Mucosa of stomach (tissue), 1 donor: Measurements from ENCODE around the gene COL7A1.

Experiments used
- H3K27me3 ChIP-seq: one replicate; pipeline ENCODE4 v1.7.0; 2013; ENCODE audit warnings: mild to moderate bottlenecking, low read length; ENCODE audit not compliant: control insufficient read depth, insufficient read depth
- H3K36me3 ChIP-seq: one replicate; pipeline ENCODE4 v1.7.0; 2013; ENCODE audit warnings: low read length; ENCODE audit not compliant: control insufficient read depth, insufficient read depth
- H3K4me1 ChIP-seq: one replicate; pipeline ENCODE4 v1.7.0; 2013; ENCODE audit warnings: mild to moderate bottlenecking, low read length; ENCODE audit not compliant: control insufficient read depth, insufficient read depth
- H3K4me3 ChIP-seq: one replicate; pipeline ENCODE4 v1.7.0; 2013; ENCODE audit warnings: low read length
- H3K9ac ChIP-seq: one replicate; pipeline ENCODE4 v1.7.0; 2013; ENCODE audit warnings: mild to moderate bottlenecking, low read length, moderate library complexity
- H3K9me3 ChIP-seq: one replicate; pipeline ENCODE4 v1.7.0; 2013; ENCODE audit warnings: mild to moderate bottlenecking, low read length, moderate library complexity; ENCODE audit not compliant: control insufficient read depth
- donor health status: Pancreatic carcinoma.

The COL7A1 gene

GRCh38 chr3:48581621-48582481, 13.3 kb downstream of the COL7A1 start:
- no peaks in the 10 kb centered on the region for H3K4me1 ChIP-seq
- no peaks in the 10 kb centered on the region for H3K27me3 ChIP-seq
- no peaks in the 10 kb centered on the region for H3K9me3 ChIP-seq
- H3K9ac ChIP-seq: no peak overlapping the region
- no peaks in the 10 kb centered on the region for H3K36me3 ChIP-seq
- no peak overlapping the region for H3K4me3 ChIP-seq

GRCh38 chr3:48576647-48577046, 18.5 kb downstream of the COL7A1 start:
- H3K27me3 ChIP-seq: no peaks in the 10 kb centered on the region
- H3K4me3 ChIP-seq: no peak overlapping the region
- H3K4me1 ChIP-seq: no peaks in the 10 kb centered on the region
- H3K9ac ChIP-seq: no peak overlapping the region
- H3K36me3 ChIP-seq: no peaks in the 10 kb centered on the region
- H3K9me3 ChIP-seq: no peaks in the 10 kb centered on the region

GRCh38 chr3:48575366-48575765, 19.8 kb downstream of the COL7A1 start:
- H3K27me3 ChIP-seq: no peaks in the 10 kb centered on the region
- no peaks in the 10 kb centered on the region for H3K9me3 ChIP-seq
- H3K4me1 ChIP-seq: no peaks in the 10 kb centered on the region
- H3K36me3 ChIP-seq: no peaks in the 10 kb centered on the region
- no peak overlapping the region for H3K4me3 ChIP-seq
- no peak overlapping the region for H3K9ac ChIP-seq

DNA sequence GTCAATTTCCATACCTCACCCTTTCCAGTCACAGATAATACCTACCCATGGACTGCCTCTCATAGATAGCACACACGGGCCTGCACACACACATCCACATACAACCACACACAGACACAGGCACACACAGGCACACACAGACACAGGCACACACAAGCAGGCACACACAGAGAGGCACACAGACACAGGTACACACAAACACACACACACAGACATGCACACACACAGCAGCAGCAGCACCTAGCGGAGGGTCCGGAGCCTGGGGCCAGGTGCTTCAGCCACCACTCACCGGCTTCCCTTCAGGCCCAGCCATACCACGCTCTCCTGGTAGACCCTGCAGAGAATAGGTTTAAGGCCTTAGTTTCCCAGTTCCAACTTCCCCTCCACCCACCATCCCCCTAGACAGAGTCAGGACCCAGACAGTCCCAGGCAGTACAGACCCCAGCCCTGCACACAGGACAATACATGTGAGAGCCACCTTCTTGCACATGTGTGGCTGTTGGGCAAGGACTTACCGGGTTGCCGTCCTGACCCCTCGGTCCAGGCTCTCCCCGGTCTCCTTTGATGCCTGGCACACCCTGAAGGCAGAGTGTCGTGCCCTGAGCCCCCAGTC, 21.1 kb downstream of the COL7A1 start:
- Histone ChIP-seq H3K9me3 (no peaks in the 10 kb centered on the region), H3K27me3 (no peaks in the 10 kb centered on the region), H3K4me1 (no peaks in the 10 kb centered on the region), H3K9ac (no peak overlapping the region), H3K36me3 (no peaks in the 10 kb centered on the region), H3K4me3 (no peak overlapping the region)

- H3K4me3 ChIP-seq: no peak overlapping the region
- H3K4me1 ChIP-seq: no peaks in the 10 kb centered on the region
- no peaks in the 10 kb centered on the region for H3K9me3 ChIP-seq
- no peaks in the 10 kb centered on the region for H3K36me3 ChIP-seq
- H3K9ac ChIP-seq: no peak overlapping the region
- no peaks in the 10 kb centered on the region for H3K27me3 ChIP-seq
Observed at GRCh38 chr3:48572517-48572916, 22.6 kb downstream of the COL7A1 start.

GRCh38 chr3:48571938-48572337, 23.2 kb downstream of the COL7A1 start:
- no peaks in the 10 kb centered on the region for H3K36me3 ChIP-seq
- H3K9ac ChIP-seq: no peak overlapping the region
- H3K4me1 ChIP-seq: no peaks in the 10 kb centered on the region
- H3K4me3 ChIP-seq: no peak overlapping the region
- H3K27me3 ChIP-seq: no peaks in the 10 kb centered on the region
- no peaks in the 10 kb centered on the region for H3K9me3 ChIP-seq

DNA sequence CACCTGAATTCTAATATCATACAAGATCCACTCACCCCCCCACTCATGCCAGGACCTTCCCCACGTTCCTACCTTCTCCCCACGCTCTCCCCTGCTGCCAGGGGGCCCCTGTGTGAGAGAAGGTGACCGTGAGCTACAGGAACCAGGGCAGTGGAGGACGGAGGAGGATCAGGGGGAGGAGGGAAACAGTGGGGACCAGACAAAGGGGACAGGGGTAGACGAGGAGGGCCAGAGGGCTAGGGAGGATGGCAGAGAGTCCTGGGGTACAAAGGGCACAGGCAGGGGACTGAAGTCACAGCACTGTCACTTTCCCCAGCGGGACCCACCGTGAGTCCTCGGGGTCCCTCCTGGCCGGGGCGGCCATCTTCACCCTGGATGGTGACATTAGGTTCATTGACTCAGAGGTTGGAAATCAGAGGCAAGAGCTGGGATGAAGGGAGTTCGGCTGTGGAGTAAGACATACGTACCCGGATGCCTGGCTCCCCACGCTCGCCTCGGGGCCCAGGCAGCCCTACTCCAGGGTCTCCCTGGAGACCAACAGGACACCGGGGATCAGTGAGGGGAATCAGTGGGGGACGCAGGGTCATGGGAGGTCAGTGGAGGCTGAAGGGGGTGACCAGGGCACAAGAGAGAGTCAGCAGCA, 25.2 kb downstream of the COL7A1 start:
- Histone ChIP-seq H3K4me3 (no peak overlapping the region), H3K27me3 (no peaks in the 10 kb centered on the region), H3K36me3 (no peaks in the 10 kb centered on the region), H3K9ac (no peak overlapping the region), H3K4me1 (no peaks in the 10 kb centered on the region), H3K9me3 (no peaks in the 10 kb centered on the region)

GRCh38 chr3:48569400-48569799, 25.7 kb downstream of the COL7A1 start:
- Histone ChIP-seq H3K36me3 (no peaks in the 10 kb centered on the region), H3K27me3 (no peaks in the 10 kb centered on the region), H3K9me3 (no peaks in the 10 kb centered on the region), H3K4me1 (no peaks in the 10 kb centered on the region), H3K4me3 (no peak overlapping the region), H3K9ac (no peak overlapping the region)

DNA sequence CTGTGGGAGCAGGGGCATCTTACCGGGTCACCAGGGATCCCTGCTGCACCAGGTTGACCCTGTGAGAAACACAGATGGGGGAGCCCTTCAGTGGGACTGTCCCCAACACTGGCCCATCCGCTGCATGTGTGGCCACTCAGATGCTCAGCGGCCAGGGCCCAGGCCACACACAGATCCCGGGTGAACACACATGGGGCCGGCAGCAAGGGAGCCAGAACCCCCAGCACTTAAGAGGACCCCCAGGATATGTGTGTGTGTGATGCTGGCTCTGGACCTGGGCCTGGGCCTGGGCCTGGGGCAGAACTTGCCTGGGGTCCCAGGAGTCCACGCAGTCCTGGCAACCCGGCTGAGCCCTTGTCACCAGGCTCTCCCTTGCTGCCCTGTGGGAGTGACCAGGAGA, 26.7 kb downstream of the COL7A1 start:
- Histone ChIP-seq H3K36me3 (no peaks in the 10 kb centered on the region), H3K9ac (no peak overlapping the region), H3K4me1 (no peaks in the 10 kb centered on the region), H3K4me3 (no peak overlapping the region), H3K9me3 (no peaks in the 10 kb centered on the region), H3K27me3 (no peaks in the 10 kb centered on the region)

- H3K9ac ChIP-seq: no peak overlapping the region
- no peaks in the 10 kb centered on the region for H3K4me1 ChIP-seq
- H3K36me3 ChIP-seq: no peaks in the 10 kb centered on the region
- H3K9me3 ChIP-seq: no peaks in the 10 kb centered on the region
- no peak overlapping the region for H3K4me3 ChIP-seq
- no peaks in the 10 kb centered on the region for H3K27me3 ChIP-seq
Observed at GRCh38 chr3:48567500-48567899, 27.6 kb downstream of the COL7A1 start.

DNA sequence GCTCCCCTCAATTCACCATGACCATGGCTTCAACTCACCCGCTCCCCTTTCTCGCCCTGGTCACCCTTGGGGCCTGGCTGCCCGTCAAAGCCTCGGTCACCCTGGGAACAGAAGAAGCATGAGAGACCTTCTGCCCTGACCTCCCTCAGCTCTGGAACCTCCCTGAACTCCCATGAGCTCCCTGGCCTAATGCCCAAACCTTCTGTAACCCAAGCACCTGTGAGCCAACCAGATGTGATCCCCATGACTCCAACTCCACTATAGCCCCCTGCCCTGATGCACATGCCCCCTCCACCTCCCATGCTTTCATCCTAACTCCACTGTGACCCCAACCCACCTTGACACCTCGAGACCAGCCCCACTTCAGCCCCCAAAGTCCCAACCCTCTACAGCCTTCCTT, 28.0 kb downstream of the COL7A1 start:
- H3K9me3 ChIP-seq: no peaks in the 10 kb centered on the region
- H3K4me1 ChIP-seq: no peaks in the 10 kb centered on the region
- H3K27me3 ChIP-seq: no peaks in the 10 kb centered on the region
- no peak overlapping the region for H3K9ac ChIP-seq
- no peak overlapping the region for H3K4me3 ChIP-seq
- H3K36me3 ChIP-seq: no peaks in the 10 kb centered on the region

GRCh38 chr3:48566401-48566760, 28.7 kb downstream of the COL7A1 start:
- no peak overlapping the region for H3K4me3 ChIP-seq
- H3K9me3 ChIP-seq: no peaks in the 10 kb centered on the region
- peaks cover under 1% of the 10 kb centered on the region for H3K4me1 ChIP-seq
- no peaks in the 10 kb centered on the region for H3K27me3 ChIP-seq
- H3K36me3 ChIP-seq: no peaks in the 10 kb centered on the region
- H3K9ac ChIP-seq: no peak overlapping the region
